Measurements from ENCODE around the gene PIP4K2A. TPM values are rescaled to one million over a fixed set of nuclear protein-coding genes. Genes with fewer than 3 reads are reported as not detected.

PIP4K2A gene
- total RNA-seq, 1 donor from 2014 or later = 44.1 TPM

DNA sequence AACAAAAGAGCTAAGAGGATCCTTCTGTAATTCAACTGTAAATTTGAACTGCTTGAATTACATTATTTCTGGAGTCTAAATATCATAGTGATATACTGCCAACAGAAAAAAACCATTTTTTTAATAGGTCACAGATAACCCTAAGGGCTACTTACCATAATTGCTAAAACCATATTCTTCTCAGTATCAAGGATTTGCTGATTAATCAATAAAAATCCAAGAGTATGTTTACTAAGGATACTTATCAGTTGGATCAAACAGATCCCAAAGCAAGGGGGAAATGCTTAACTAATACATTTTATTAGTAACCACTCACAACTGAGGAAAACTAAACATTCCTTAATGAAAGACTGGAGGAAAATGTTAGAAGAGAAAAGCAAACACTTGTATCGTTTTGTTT, 166.0 kb downstream of the PIP4K2A start:
- Mint-ChIP-seq H3K27me3 (ENCODE audit: low read depth) (no peaks in the 10 kb centered on the region), H3K4me1 (ENCODE audit: low read depth) (peaks cover 11% of the 10 kb centered on the region), H3K27ac (ENCODE audit: unreplicated experiment) (no peak overlapping the region), H3K36me3 (ENCODE audit: low read depth) (peaks cover 16% of the 10 kb centered on the region), H3K4me3 (ENCODE audit: unreplicated experiment) (no peak overlapping the region), H3K9me3 (ENCODE audit: low read depth) (no peaks in the 10 kb centered on the region)
- TF ChIP-seq, protein P1, sequence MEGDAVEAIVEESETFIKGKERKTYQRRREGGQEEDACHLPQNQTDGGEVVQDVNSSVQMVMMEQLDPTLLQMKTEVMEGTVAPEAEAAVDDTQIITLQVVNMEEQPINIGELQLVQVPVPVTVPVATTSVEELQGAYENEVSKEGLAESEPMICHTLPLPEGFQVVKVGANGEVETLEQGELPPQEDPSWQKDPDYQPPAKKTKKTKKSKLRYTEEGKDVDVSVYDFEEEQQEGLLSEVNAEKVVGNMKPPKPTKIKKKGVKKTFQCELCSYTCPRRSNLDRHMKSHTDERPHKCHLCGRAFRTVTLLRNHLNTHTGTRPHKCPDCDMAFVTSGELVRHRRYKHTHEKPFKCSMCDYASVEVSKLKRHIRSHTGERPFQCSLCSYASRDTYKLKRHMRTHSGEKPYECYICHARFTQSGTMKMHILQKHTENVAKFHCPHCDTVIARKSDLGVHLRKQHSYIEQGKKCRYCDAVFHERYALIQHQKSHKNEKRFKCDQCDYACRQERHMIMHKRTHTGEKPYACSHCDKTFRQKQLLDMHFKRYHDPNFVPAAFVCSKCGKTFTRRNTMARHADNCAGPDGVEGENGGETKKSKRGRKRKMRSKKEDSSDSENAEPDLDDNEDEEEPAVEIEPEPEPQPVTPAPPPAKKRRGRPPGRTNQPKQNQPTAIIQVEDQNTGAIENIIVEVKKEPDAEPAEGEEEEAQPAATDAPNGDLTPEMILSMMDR (IDR thresholded peaks at IDR 0.05) = no peak
- DNase-seq (ENCODE audit: low spot score) = no peak

GRCh38 chr10:22545643-22546042, 168.7 kb downstream of the PIP4K2A start:
- Mint-ChIP-seq H3K4me3 (ENCODE audit: unreplicated experiment) (no peak overlapping the region), H3K36me3 (ENCODE audit: low read depth) (peaks cover 27% of the 10 kb centered on the region), H3K27me3 (ENCODE audit: low read depth) (no peaks in the 10 kb centered on the region), H3K27ac (ENCODE audit: unreplicated experiment) (no peak overlapping the region), H3K4me1 (ENCODE audit: low read depth) (no peaks in the 10 kb centered on the region), H3K9me3 (ENCODE audit: low read depth) (no peaks in the 10 kb centered on the region)
- TF ChIP-seq, protein P1 (IDR thresholded peaks at IDR 0.05) = no peak
- DNase-seq (ENCODE audit: low spot score) = no peak

- Mint-ChIP-seq H3K27ac (ENCODE audit: unreplicated experiment) (no peak overlapping the region), H3K4me3 (ENCODE audit: unreplicated experiment) (no peak overlapping the region), H3K27me3 (ENCODE audit: low read depth) (no peaks in the 10 kb centered on the region), H3K4me1 (ENCODE audit: low read depth) (no peaks in the 10 kb centered on the region), H3K9me3 (ENCODE audit: low read depth) (no peaks in the 10 kb centered on the region), H3K36me3 (ENCODE audit: low read depth) (peaks cover 32% of the 10 kb centered on the region)
- TF ChIP-seq, protein P1 (IDR thresholded peaks at IDR 0.05) = no peak
- DNase-seq (ENCODE audit: low spot score) = no peak
These were observed 169.9 kb downstream of the PIP4K2A start for GRCh38 chr10:22544325-22545068.

GRCh38 chr10:22542773-22543172, 171.6 kb downstream of the PIP4K2A start:
- TF ChIP-seq, protein P1 (IDR thresholded peaks at IDR 0.05) = no peak
- Mint-ChIP-seq H3K4me3 (ENCODE audit: unreplicated experiment) (no peak overlapping the region), H3K4me1 (ENCODE audit: low read depth) (no peaks in the 10 kb centered on the region), H3K27ac (ENCODE audit: unreplicated experiment) (no peak overlapping the region), H3K36me3 (ENCODE audit: low read depth) (peaks cover 42% of the 10 kb centered on the region), H3K9me3 (ENCODE audit: low read depth) (no peaks in the 10 kb centered on the region), H3K27me3 (ENCODE audit: low read depth) (no peaks in the 10 kb centered on the region)
- no peak for DNase-seq (ENCODE audit: low spot score)

DNA sequence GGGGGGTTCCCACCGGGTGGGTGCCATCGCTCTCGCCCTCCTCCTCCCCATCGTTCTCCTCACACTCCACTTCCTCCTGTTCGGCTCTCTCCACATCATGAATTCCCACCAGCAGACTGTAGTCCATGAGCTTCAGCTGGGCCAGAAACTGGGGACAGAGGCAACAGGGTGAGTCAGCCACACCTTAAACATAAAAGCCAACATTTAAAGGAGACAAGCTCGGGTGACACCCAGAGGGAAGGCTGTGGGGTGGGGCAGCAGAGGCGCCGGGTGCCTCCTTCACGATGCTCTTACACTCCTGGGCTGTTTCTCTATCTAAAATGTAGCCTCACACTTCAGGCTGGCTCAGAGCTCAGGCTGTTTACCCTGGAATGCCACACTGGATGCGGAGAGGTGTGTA, 172.5 kb downstream of the PIP4K2A start:
- no peaks in the 10 kb centered on the region for H3K9me3 Mint-ChIP-seq (ENCODE audit: low read depth)
- no peak overlapping the region for H3K4me3 Mint-ChIP-seq (ENCODE audit: unreplicated experiment)
- H3K27me3 Mint-ChIP-seq (ENCODE audit: low read depth) = no peaks in the 10 kb centered on the region
- TF ChIP-seq, protein P1 (IDR thresholded peaks at IDR 0.05) = no peak
- no peak for DNase-seq (ENCODE audit: low spot score)
- no peaks in the 10 kb centered on the region for H3K4me1 Mint-ChIP-seq (ENCODE audit: low read depth)
- no peak overlapping the region for H3K27ac Mint-ChIP-seq (ENCODE audit: unreplicated experiment)
- peaks cover 42% of the 10 kb centered on the region for H3K36me3 Mint-ChIP-seq (ENCODE audit: low read depth)

Data from chondrocyte (in vitro differentiated cells).